Measurements from ENCODE around the gene CENPX. TPM values are rescaled to one million over a fixed set of nuclear protein-coding genes. Genes with fewer than 3 reads are reported as not detected.

Gene CENPX
- total RNA-seq, 1 donor from 2014 or later, result 66.2 TPM

DNA sequence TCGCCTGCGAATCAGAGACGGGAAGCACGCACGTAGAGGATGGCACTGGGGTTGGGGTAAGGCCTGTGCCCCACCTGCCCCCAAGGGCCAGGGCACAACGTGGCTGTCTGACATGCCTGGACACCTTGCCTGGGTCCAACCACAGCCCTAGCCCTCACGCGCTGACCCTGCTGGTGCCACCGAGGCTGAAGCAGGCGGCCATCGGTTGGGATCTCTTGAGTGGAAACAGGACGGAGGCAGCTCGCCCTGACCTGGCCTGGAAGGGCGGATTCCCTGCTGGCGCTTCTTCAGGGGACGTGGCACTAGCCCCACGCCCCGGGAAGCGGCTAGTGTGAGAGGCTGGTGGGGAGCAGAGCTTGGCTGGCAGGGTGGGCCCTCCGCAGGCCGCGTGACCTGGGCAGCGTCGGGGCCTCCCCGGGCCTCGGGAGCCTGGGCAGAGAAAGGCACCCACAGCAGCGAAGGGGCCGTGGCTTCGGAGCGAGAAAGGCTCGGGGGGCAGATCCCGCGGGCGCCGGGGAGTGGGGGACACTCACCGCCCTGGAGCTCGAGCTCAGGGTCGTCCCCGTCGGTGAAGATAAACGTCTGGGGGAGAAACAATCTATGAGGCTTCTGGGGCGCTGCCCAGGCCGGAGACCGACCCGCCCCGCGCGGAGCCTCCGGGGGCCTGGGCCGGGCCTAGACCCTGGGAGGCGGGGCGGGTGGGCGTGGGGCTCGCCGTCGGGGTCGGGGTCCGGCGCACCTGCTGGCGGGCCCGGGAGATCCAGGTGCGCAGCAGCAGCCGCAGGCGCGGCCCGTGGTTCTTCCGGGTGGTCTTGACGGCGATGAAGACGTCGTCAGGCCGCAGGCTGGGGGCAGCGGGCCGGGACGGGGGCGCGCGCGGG lies 28.3 kb upstream of the CENPX start:
- Mint-ChIP-seq H3K27ac (peak overlapping the region; percentile 91), H3K4me3 (ENCODE audit: low read depth) (peak overlapping the region; percentile 88), H3K27me3 (no peaks in the 10 kb centered on the region), H3K4me1 (ENCODE audit: low read depth) (peaks cover 9% of the 10 kb centered on the region), H3K36me3 (ENCODE audit: insufficient read depth) (peaks cover 10% of the 10 kb centered on the region), H3K9me3 (ENCODE audit: low read depth) (no peaks in the 10 kb centered on the region)
- TF ChIP-seq CTCF (IDR thresholded peaks at IDR 0.05; ENCODE audit: unreplicated experiment), result no peak
- no peak for DNase-seq (ENCODE audit: low spot score, unreplicated experiment)

DNA sequence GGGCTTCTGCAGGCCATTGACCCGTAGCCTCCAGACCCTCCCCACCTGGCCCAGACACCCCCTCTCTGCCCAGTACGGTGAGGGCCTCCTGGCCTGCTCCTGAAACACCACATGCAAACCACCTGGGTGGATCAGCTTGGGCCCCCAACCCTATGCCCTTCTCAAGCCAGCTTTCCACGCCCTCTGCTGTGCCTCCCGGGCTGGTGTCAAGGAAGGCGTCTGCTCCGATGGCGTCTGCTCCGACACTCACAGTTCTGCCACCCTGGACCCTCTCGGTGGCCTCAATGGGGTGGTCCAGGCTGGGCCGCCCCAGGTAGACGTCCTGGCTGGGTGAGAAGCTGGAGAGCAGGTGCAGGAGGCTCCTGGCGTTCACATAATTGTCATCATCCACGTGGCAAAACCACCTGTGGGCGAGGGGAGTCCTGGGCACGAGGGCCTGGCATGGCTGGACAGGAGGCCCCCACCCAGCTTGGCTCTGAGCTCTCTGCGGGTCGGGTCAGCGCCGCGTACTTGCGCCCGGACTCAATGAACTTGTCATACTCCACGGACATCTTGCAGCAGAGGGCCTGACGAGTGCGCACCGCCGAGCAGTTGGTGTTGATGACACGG lies 27.6 kb upstream of the CENPX start:
- peaks cover 10% of the 10 kb centered on the region for H3K36me3 Mint-ChIP-seq (ENCODE audit: insufficient read depth)
- TF ChIP-seq CTCF (IDR thresholded peaks at IDR 0.05; ENCODE audit: unreplicated experiment), result no peak
- peaks cover 9% of the 10 kb centered on the region for H3K4me1 Mint-ChIP-seq (ENCODE audit: low read depth)
- peak overlapping the region; percentile 91 for H3K27ac Mint-ChIP-seq
- H3K9me3 Mint-ChIP-seq (ENCODE audit: low read depth), result no peaks in the 10 kb centered on the region
- DNase-seq (ENCODE audit: low spot score, unreplicated experiment), result no peak
- H3K27me3 Mint-ChIP-seq, result no peaks in the 10 kb centered on the region
- peak overlapping the region; percentile 88 for H3K4me3 Mint-ChIP-seq (ENCODE audit: low read depth)

DNA sequence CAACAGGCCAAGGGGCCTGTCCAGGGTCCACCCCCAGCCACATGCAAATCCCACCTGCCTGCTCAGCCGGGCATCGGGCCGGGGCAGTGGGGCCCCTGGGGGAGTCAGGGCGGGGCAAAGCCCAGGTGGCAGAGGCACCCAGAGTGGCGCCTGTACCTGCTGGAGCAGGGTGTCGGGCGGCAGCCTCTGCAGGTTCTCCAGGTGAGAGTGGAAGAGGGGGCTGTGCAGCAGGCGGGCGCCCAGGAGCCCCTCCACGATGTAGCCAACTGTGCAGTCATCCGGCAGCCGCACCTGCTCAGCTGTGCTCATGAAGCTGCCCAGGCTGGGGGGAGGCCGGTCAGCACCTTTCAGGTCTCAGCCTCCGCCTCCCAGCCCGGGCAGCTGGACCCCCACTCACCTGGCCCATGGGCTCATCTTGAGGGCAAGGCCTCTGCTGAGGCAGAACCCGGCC lies 26.9 kb upstream of the CENPX start:
- Mint-ChIP-seq H3K36me3 (ENCODE audit: insufficient read depth) (peaks cover 10% of the 10 kb centered on the region), H3K27me3 (no peaks in the 10 kb centered on the region), H3K27ac (no peak overlapping the region), H3K9me3 (ENCODE audit: low read depth) (no peaks in the 10 kb centered on the region), H3K4me1 (ENCODE audit: low read depth) (peaks cover 9% of the 10 kb centered on the region), H3K4me3 (ENCODE audit: low read depth) (no peak overlapping the region)
- TF ChIP-seq CTCF (IDR thresholded peaks at IDR 0.05; ENCODE audit: unreplicated experiment), result no peak
- DNase-seq (ENCODE audit: low spot score, unreplicated experiment), result no peak

DNA sequence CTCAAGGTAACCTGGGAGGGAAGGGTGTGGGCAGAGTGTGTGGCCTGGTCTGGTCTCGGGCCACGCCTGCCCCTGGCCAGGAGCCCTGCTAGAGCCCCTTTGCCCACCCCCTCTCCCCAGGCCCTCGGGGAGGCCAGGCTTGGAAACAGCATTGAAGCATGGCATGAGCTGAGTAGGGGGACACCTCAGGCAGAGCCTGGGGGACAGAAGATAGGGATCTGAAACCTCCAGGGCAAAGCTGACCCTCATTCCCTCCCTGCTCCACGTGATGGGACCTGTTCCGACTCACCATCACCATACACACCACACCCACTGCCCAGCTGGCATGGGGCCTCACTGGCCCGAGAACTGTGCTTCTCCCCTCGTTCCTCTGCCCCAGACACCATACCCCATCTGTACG lies 26.4 kb upstream of the CENPX start:
- H3K4me1 Mint-ChIP-seq (ENCODE audit: low read depth), result peaks cover 9% of the 10 kb centered on the region
- H3K36me3 Mint-ChIP-seq (ENCODE audit: insufficient read depth), result peaks cover 10% of the 10 kb centered on the region
- no peaks in the 10 kb centered on the region for H3K9me3 Mint-ChIP-seq (ENCODE audit: low read depth)
- no peak for DNase-seq (ENCODE audit: low spot score, unreplicated experiment)
- no peak for TF ChIP-seq CTCF (IDR thresholded peaks at IDR 0.05; ENCODE audit: unreplicated experiment)
- no peak overlapping the region for H3K4me3 Mint-ChIP-seq (ENCODE audit: low read depth)
- no peaks in the 10 kb centered on the region for H3K27me3 Mint-ChIP-seq
- no peak overlapping the region for H3K27ac Mint-ChIP-seq

DNA sequence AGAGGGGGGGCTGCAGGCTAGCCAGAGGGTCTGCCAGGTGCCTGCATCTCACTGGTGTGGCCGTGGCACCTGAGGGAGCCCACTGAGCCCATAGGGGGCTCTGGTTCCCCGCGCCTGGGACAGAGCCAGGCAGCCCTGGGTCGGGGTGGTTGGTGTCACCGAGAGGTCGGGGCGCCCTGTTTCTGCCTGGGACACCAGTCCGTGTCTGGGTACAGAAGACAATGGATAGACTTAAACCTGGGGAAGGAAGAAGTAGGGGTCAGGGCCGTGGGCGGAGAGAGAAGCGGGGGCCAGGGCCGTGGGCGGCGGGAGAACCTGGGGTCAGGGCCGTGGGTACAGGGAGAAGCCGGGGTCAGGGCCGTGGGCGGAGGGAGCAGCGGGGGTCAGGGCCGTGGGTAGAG lies 25.9 kb upstream of the CENPX start:
- Mint-ChIP-seq H3K27me3 (no peaks in the 10 kb centered on the region), H3K4me1 (ENCODE audit: low read depth) (peaks cover 9% of the 10 kb centered on the region), H3K9me3 (ENCODE audit: low read depth) (no peaks in the 10 kb centered on the region), H3K27ac (no peak overlapping the region), H3K4me3 (ENCODE audit: low read depth) (peak overlapping the region; percentile 31), H3K36me3 (ENCODE audit: insufficient read depth) (peaks cover 10% of the 10 kb centered on the region)
- DNase-seq (ENCODE audit: low spot score, unreplicated experiment), result no peak
- no peak for TF ChIP-seq CTCF (IDR thresholded peaks at IDR 0.05; ENCODE audit: unreplicated experiment)
